LHCN-M2 (cell line): ENCODE data around the gene PRDM13. TPM values are rescaled to one million over a fixed set of nuclear protein-coding genes. Genes with fewer than 3 reads are reported as not detected.

Experiments
- DNase-seq: peaks from one replicate; pipeline ENCODE4 v3.0.0-alpha.2; 2012; ENCODE audit warnings: low read depth
- total RNA-seq: library from RNA; depleted of rRNA; stranded (reverse); fragments of >200 nt; gene quantifications from 2 replicates; pipeline ENCODE4 v1.2.3, GENCODE V29; 2014

The PRDM13 gene
- total RNA-seq, 1 experiment from 2014 or later = under 0.01 TPM

DNA sequence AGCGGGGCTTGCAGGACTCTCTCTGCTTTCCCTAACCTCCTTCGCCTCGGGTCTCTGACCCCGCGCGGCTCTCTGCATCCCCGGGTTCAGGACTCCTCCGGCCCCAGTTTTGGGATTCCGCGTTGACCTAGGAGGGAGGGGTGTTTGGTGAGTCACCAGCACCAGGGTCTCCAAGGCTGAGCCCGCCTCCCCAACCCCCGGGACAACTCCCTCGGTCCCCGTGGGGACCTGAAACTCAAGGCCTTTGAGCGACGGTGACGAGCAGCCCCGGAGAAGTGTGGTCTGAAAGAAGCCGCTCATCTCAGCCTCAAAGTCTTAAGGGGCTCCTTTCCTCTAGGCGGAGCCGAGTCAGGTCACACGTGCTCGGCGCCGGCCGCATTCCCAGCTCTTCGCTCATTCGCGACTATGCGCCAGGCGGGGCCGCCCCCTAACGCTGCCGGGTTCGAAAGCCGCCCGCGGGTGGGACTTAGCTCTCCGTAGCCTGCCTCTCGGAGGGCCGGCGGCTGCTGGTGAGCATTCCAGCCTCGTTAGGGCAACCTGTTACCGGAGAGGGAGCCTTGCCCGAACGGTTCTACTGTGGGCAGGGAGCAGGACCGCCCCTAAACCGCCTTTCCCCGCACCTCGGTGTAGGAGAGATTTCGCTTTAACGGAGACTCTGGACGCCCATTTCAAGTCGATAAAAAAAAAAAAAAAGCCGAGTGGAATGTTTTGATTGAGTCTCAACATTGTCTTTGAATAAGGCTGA lies 3.0 kb upstream of the PRDM13 start:
- DNase-seq = peak; percentile 15

DNA sequence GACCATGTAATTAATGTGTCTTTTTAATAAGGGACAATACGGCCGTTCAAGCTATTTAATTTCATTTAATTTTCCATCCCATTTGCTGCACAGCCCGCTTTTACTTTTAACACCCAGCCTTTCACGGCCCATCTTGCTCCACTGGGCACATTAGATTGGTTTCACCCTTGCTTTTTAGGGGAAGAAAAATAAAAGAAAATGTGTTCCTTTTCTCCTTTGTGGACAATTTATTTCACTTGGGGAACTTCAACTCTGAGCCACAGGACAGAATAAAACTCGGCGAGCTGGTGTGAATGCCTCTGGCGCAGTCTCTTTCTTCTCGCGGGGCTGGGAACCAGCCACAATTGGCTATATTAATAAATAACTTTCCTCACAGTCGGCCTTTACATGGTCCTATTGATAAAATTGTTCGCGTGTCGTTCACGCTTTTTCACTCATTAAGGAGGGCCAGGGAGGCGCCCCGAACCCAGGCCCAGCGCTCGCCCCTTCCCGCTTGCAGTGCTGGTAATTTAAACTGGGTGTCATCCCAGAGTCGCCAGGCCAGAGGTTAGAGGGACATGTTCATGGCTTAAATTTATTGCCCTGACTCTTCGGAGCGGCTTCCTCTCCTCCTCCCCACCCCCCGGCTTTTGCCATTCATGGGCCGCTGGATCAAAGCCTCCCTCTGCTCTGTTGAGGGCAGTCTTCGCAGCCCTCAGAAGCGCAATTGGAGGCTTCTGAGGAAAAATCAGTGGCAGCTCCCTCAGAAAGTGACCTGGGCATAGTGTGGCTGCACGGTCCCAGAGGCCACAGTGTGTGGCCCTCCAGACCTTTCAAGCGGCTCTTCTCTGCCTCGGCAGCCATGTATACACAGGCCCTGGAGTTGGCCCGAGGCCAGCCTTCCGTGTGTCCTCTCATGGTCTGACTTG lies 2.2 kb upstream of the PRDM13 start:
- DNase-seq = no peak

DNA sequence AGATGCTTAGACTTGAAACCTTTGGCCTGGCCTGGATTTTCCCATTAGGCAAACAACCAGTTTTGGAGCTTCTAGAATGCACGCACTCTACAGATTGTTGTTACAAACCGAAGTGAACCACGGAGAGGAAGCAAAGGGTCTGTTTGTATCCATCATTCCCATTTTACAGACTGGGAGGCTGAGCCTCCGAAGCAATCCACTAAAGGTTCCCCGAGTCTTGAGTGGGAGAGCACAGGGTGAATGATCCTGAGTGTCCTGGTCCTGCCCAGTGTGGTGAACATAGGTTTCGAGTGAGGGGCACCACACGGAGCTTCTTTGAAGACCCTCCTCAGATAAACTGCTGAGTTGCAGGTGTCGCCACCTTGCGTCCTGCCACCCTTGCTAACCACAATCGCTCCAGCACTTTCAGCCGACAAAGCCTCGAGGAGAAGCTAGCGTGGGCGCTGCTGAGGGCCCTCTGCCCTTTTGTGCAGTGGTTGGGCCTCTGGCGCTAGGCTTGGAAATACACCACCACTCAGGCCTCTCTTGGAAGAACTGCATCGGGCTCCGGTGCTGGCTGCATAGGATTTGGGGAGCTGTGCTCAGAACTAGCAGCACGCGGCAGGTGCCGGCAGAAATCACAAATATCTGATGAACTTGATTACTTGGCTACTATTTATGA lies 1.4 kb upstream of the PRDM13 start:
- no peak for DNase-seq

GRCh38 chr6:99605911-99606655 lies 550 bp upstream of the PRDM13 start:
- no peak for DNase-seq

GRCh38 chr6:99607416-99608036 lies 893 bp downstream of the PRDM13 start:
- no peak for DNase-seq

- no peak for DNase-seq
Measured at GRCh38 chr6:99608059-99608885, 1.6 kb downstream of the PRDM13 start.

GRCh38 chr6:99608886-99609482 lies 2.4 kb downstream of the PRDM13 start:
- no peak for DNase-seq

- no peak for DNase-seq
Measured at GRCh38 chr6:99609905-99610489, 3.4 kb downstream of the PRDM13 start.

- DNase-seq = no peak
Measured at GRCh38 chr6:99611148-99611547, 4.5 kb downstream of the PRDM13 start.

- no peak for DNase-seq
Measured at GRCh38 chr6:99612551-99613408, 6.1 kb downstream of the PRDM13 start.

GRCh38 chr6:99613409-99613704 lies 6.7 kb downstream of the PRDM13 start:
- DNase-seq = no peak

- DNase-seq = no peak
Measured at GRCh38 chr6:99613705-99614429, 7.2 kb downstream of the PRDM13 start.

- DNase-seq = peak; percentile 7
Measured at GRCh38 chr6:99614430-99615186, 8.0 kb downstream of the PRDM13 start.

GRCh38 chr6:99617131-99617530 lies 10.5 kb downstream of the PRDM13 start:
- no peak for DNase-seq

DNA sequence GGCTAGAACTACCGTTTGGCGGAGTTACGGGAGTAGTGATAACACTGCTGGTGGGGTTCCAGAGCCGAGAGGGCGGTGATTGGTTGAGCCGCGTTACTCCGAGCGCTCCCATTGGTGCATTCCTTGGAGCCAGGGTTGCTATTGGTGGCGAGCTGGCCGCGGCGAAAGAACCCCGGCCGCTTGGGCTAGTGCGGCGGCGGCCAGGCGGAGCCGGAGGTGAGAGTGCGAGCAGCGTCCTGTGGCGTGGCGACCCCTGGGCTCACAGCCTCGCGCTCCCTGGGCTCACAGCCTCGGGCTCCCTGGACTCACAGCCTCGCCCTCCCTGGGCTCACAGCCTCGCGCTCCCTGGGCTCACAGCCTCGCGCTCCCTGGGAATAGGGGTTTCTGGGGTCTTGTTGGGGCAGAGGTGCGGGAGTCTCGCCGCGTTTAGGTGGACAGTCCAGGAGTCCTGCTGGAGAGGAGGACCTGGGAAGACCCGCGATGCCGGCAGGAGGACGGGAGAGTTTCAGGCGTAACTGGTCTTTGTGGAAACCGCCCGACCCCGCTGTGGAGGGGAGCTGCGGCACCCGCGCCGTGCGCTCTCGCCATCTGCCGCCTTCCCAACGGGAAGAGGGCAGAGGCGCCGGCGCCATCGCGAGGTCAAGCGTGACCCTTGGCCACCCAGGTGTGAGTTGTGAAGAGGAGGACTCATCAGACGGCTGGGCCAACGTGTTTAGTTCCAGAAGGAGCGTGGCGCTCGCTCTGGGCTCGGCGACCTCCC lies 12.2 kb downstream of the PRDM13 start:
- no peak for DNase-seq

DNA sequence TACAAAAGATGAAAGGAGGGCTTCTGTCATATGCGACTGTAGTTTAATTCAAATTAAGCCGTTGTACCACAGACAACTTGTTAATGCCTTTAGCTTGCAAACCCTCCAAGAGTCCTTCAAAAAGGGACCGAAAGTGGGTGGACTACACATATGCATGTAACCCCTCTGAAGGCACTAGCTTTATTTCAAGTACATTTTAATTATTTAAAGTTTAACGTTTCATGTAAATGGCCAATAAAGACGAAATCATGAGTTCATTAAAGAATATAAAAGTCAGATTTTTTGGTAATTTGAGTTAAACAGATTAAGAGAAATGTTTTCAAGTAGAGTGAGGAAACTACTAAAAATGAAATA lies 12.8 kb downstream of the PRDM13 start:
- DNase-seq = no peak
